MCF 10A (cell line): ENCODE results near the gene NFIB. TPM values are rescaled to one million over a fixed set of nuclear protein-coding genes. Genes with fewer than 3 reads are reported as not detected.

Experiments used
- BruUV-seq: library from RNA; stranded (reverse); fragments of 400-500 nt; replicated peaks from 2 replicates; lab custom pipeline; 2021; lab: Mats Ljungman, UMichigan
- CTCF ChIA-PET: fragments of 300-600 bp; sonication (Branson Sonifier 250); formaldehyde crosslinking; extraction: SDS; loops from one replicate; lab custom pipeline; 2021; ENCODE audit warnings: antibody characterized with exemption, inconsistent platforms; lab: Yijun Ruan, JAX
- POLR2A ChIA-PET: fragments of 300-600, 350-650 bp; sonication (Branson Sonifier 250); formaldehyde crosslinking; extraction: SDS; loops from one replicate; lab custom pipeline; 2020; ENCODE audit warnings: antibody characterized with exemption, inconsistent platforms; lab: Yijun Ruan, JAX
- DNase-seq: peaks from one replicate; pipeline ENCODE4 v3.0.0-alpha.2; 2018; ENCODE audit not compliant: unreplicated experiment
- H3K27ac Mint-ChIP-seq: one replicate; pipeline ENCODE4 v1.8.0; 2022; ENCODE audit warnings: mild to moderate bottlenecking, low read depth, mixed read lengths; ENCODE audit not compliant: unreplicated experiment
- H3K27me3 Mint-ChIP-seq: one replicate; pipeline ENCODE4 v1.8.0; 2022; ENCODE audit warnings: mixed read lengths; ENCODE audit not compliant: insufficient read depth, unreplicated experiment
- H3K36me3 Mint-ChIP-seq: one replicate; pipeline ENCODE4 v1.8.0; 2022; ENCODE audit warnings: mild to moderate bottlenecking, moderate library complexity, mixed read lengths; ENCODE audit not compliant: insufficient read depth, unreplicated experiment
- H3K4me1 Mint-ChIP-seq: one replicate; pipeline ENCODE4 v1.8.0; 2022; ENCODE audit warnings: mixed read lengths; ENCODE audit not compliant: insufficient read depth, unreplicated experiment
- H3K4me3 Mint-ChIP-seq: one replicate; pipeline ENCODE4 v1.8.0; 2022; ENCODE audit warnings: mild to moderate bottlenecking, moderate library complexity, mixed read lengths; ENCODE audit not compliant: unreplicated experiment
- H3K9me3 Mint-ChIP-seq: one replicate; pipeline ENCODE4 v1.8.0; 2022; ENCODE audit warnings: mixed read lengths; ENCODE audit not compliant: unreplicated experiment
- intact Hi-C: fragments of 100-400 bp; cut with micrococcal nuclease; formaldehyde crosslinking; loops from 2 replicates; pipeline ENCODE4 v1.14.1; 2022
- total RNA-seq: library from RNA; stranded (reverse); gene quantifications from 2 replicates; pipeline ENCODE4 v1.2.3, GENCODE V29; 2022
- TF ChIP-seq, protein P1 (sequence below): fragments of 200-600 bp; IDR thresholded peaks from one replicate; pipeline ENCODE4 v1.8.0; 2022; ENCODE audit warnings: antibody characterized with exemption, mild to moderate bottlenecking; ENCODE audit not compliant: unreplicated experiment

NFIB gene
- total RNA-seq, 1 experiment from 2014 or later = 70.8 TPM

DNA sequence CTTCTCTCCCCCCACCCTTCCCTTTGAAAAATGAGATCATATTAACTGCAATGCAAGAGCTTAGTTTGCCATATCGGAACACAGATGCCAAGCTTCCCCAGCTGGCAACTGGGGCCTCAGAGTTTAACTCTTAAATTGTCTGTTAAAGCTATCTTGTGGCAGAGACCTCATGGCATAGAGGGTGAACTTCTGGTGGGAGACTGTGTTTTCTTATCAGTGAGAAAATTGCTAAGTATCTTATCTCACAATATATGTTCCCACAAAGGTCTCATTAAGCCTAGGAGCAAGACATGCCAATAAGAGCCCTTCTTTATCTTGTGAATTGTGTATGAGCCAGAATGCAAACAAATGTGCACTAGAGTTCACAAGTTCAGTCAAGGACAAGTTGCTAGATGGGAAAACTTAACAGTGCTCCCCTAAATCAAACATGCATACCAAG is 12.3 kb downstream of the NFIB start:
- H3K36me3 Mint-ChIP-seq = peaks cover 48% of the 10 kb centered on the region
- BruUV-seq = no TSS peak
- no peak for DNase-seq
- no peaks in the 10 kb centered on the region for H3K27me3 Mint-ChIP-seq
- H3K4me1 Mint-ChIP-seq = peaks cover 36% of the 10 kb centered on the region
- TF ChIP-seq, protein P1, sequence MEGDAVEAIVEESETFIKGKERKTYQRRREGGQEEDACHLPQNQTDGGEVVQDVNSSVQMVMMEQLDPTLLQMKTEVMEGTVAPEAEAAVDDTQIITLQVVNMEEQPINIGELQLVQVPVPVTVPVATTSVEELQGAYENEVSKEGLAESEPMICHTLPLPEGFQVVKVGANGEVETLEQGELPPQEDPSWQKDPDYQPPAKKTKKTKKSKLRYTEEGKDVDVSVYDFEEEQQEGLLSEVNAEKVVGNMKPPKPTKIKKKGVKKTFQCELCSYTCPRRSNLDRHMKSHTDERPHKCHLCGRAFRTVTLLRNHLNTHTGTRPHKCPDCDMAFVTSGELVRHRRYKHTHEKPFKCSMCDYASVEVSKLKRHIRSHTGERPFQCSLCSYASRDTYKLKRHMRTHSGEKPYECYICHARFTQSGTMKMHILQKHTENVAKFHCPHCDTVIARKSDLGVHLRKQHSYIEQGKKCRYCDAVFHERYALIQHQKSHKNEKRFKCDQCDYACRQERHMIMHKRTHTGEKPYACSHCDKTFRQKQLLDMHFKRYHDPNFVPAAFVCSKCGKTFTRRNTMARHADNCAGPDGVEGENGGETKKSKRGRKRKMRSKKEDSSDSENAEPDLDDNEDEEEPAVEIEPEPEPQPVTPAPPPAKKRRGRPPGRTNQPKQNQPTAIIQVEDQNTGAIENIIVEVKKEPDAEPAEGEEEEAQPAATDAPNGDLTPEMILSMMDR = no peak
- POLR2A ChIA-PET = interaction anchor here (0.6 to 3.7 kb wide), 6 partner anchors 11 to 53 kb away, joined by 3 to 16 read pairs (median 3); no protein-coding TSS in a partner anchor
- no peak overlapping the region for H3K27ac Mint-ChIP-seq
- H3K9me3 Mint-ChIP-seq = no peaks in the 10 kb centered on the region
- intact Hi-C loops = no loop called here
- H3K4me3 Mint-ChIP-seq = no peak overlapping the region
- CTCF ChIA-PET = interaction anchor here (0.7 to 1.1 kb wide), 2 partner anchors 24 to 102 kb away, joined by 4 read pairs; no protein-coding TSS in a partner anchor

GRCh38 chr9:14301006-14301405 is 12.9 kb downstream of the NFIB start:
- Mint-ChIP-seq H3K36me3 (peaks cover 45% of the 10 kb centered on the region), H3K27ac (peak overlapping the region; percentile 12), H3K4me3 (no peak overlapping the region), H3K9me3 (no peaks in the 10 kb centered on the region), H3K27me3 (no peaks in the 10 kb centered on the region), H3K4me1 (peaks cover 36% of the 10 kb centered on the region)
- BruUV-seq = no TSS peak
- ChIA-PET POLR2A (interaction anchor here (0.9 to 3.7 kb wide), 6 partner anchors 10 to 124 kb away, joined by 3 to 16 read pairs (median 4); no protein-coding TSS in a partner anchor), CTCF (interaction anchor here (0.6 kb wide), 1 partner anchor 41 kb away, joined by 3 read pairs; no protein-coding TSS in a partner anchor)
- TF ChIP-seq, protein P1 = no peak
- intact Hi-C loops = no loop called here
- no peak for DNase-seq

- H3K4me1 Mint-ChIP-seq = peaks cover 36% of the 10 kb centered on the region
- CTCF ChIA-PET = interaction anchor here (0.6 to 0.7 kb wide), 2 partner anchors 41 to 189 kb away, joined by 3 read pairs; no protein-coding TSS in a partner anchor
- no peak for DNase-seq
- POLR2A ChIA-PET = interaction anchor here (0.9 to 3.7 kb wide), 5 partner anchors 8 to 123 kb away, joined by 4 to 16 read pairs (median 6); no protein-coding TSS in a partner anchor
- TF ChIP-seq, protein P1 = no peak
- no peak overlapping the region for H3K4me3 Mint-ChIP-seq
- H3K9me3 Mint-ChIP-seq = no peaks in the 10 kb centered on the region
- peaks cover 46% of the 10 kb centered on the region for H3K36me3 Mint-ChIP-seq
- intact Hi-C loops = no loop called here
- no peaks in the 10 kb centered on the region for H3K27me3 Mint-ChIP-seq
- BruUV-seq = no TSS peak
- H3K27ac Mint-ChIP-seq = peak overlapping the region; percentile 12
These were observed 13.4 kb downstream of the NFIB start for GRCh38 chr9:14300588-14300987.

DNA sequence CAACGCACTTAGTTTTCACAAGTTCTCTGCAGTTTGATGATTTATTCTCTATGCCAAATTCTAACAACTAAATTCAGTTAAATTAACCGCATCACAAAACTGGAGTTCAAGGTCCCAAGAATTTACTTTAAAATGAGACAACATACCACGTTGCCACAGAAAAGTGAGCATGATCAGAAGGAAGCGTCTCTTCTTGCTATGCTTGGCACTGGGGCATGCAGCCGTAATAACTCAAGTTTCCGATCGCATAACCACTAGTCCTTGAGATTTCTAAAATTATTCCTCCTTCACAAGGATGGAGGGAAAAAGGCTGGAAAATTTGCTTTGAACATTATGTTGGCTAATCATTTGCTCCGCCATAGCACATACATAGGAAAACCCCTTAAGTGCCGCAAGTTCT is 13.9 kb downstream of the NFIB start:
- CTCF ChIA-PET = interaction anchor here (0.5 to 0.7 kb wide), 3 partner anchors 42 to 872 kb away, joined by 3 read pairs; no protein-coding TSS in a partner anchor
- Mint-ChIP-seq H3K27ac (no peak overlapping the region), H3K27me3 (no peaks in the 10 kb centered on the region), H3K4me3 (no peak overlapping the region), H3K36me3 (peaks cover 46% of the 10 kb centered on the region), H3K9me3 (no peaks in the 10 kb centered on the region), H3K4me1 (peaks cover 31% of the 10 kb centered on the region)
- no TSS peak for BruUV-seq
- POLR2A ChIA-PET = interaction anchor here (0.9 to 3.7 kb wide), 4 partner anchors 8 to 123 kb away, joined by 4 to 16 read pairs (median 6); no protein-coding TSS in a partner anchor
- no peak for DNase-seq
- TF ChIP-seq, protein P1 = no peak
- intact Hi-C loops = no loop called here
